Keratinocyte (primary cell): ENCODE results near the gene MED15. TPM values are rescaled to one million over a fixed set of nuclear protein-coding genes. Genes with fewer than 3 reads are reported as not detected.
A peak's percentile ranks its signal among the peaks of the same experiment; 100 is the strongest.

Source experiments
- DNase-seq: peaks from one replicate; pipeline ENCODE4 v3.0.0-alpha.2; 2011; ENCODE audit warnings: low read depth, missing footprints, low spot score
- FAIRE-seq: peaks from 2 replicates; lab custom pipeline; 2011; peaks lifted over from hg19 to GRCh38; lab: Jason Lieb, UNC
- H2AFZ ChIP-seq: 2 replicates; pipeline ENCODE4 v1.6.0; 2012; ENCODE audit warnings: low read length, control low read depth, inconsistent platforms; ENCODE audit not compliant: control insufficient read depth
- H3K27ac ChIP-seq: 2 replicates; pipeline ENCODE4 v1.5.1; 2011; ENCODE audit warnings: low read length; ENCODE audit not compliant: control insufficient read depth, insufficient read depth
- H3K27me3 ChIP-seq: 3 replicates; pipeline ENCODE4 v1.6.0; 2011; ENCODE audit warnings: low read length; ENCODE audit not compliant: control insufficient read depth, insufficient read depth; ENCODE audit errors: extremely low read depth
- H3K36me3 ChIP-seq, 2 experiments: 2 replicates in 1 of 2; 3 replicates in 1 of 2; pipeline ENCODE4 v1.5.1; 2011; ENCODE audit warnings: low read length in 2 of 2, mild to moderate bottlenecking in 1 of 2; ENCODE audit not compliant: control insufficient read depth in 2 of 2, insufficient read depth in 2 of 2; ENCODE audit errors: extremely low read depth in 1 of 2
- H3K4me1 ChIP-seq: 3 replicates; pipeline ENCODE4 v1.5.1; 2011; ENCODE audit warnings: low read length; ENCODE audit not compliant: control insufficient read depth, insufficient read depth; ENCODE audit errors: extremely low read depth
- H3K4me2 ChIP-seq: 3 replicates; pipeline ENCODE4 v1.6.0; 2011; ENCODE audit warnings: low read depth, low read length; ENCODE audit not compliant: control insufficient read depth, insufficient read depth; ENCODE audit errors: extremely low read depth
- H3K4me3 ChIP-seq, 3 experiments: fragments of 200-600 bp in 1 of 3; sonication (generic) in 1 of 3; 2 replicates in 2 of 3; 3 replicates in 1 of 3; pipeline ENCODE4 v1.5.1; 2011 to 2016; ENCODE audit warnings: low read length in 3 of 3, mild to moderate bottlenecking in 3 of 3, control low read depth in 2 of 3, inconsistent platforms in 1 of 3, low read depth in 1 of 3, mixed read lengths in 1 of 3, mixed run types in 1 of 3, moderate library complexity in 1 of 3; ENCODE audit not compliant: control insufficient read depth in 2 of 3, insufficient read depth in 2 of 3; ENCODE audit errors: extremely low read depth in 1 of 3
- H3K79me2 ChIP-seq: 2 replicates; pipeline ENCODE4 v1.6.0; 2012; ENCODE audit warnings: low read length; ENCODE audit not compliant: control insufficient read depth, insufficient read depth
- H3K9ac ChIP-seq: 3 replicates; pipeline ENCODE4 v1.6.0; 2011; ENCODE audit warnings: low read length; ENCODE audit not compliant: control insufficient read depth, insufficient read depth; ENCODE audit errors: extremely low read depth
- H3K9me1 ChIP-seq: 3 replicates; pipeline ENCODE4 v1.6.0; 2011; ENCODE audit warnings: low read length; ENCODE audit not compliant: control insufficient read depth, insufficient read depth; ENCODE audit errors: extremely low read depth
- H3K9me3 ChIP-seq: 2 replicates; pipeline ENCODE4 v1.5.1; 2012; ENCODE audit warnings: low read depth, low read length; ENCODE audit not compliant: control insufficient read depth
- H4K20me1 ChIP-seq: 3 replicates; pipeline ENCODE4 v1.6.0; 2011; ENCODE audit warnings: low read length; ENCODE audit not compliant: control insufficient read depth, insufficient read depth; ENCODE audit errors: extremely low read depth
- CTCF ChIP-seq, 3 experiments: IDR thresholded peaks in 1 of 3; conservative IDR thresholded peaks in 1 of 3; optimal IDR thresholded peaks in 1 of 3; 2 replicates in 2 of 3; 3 replicates in 1 of 3; pipeline versions ENCODE3 to v1.5.1; 2011; ENCODE audit warnings: low read length in 3 of 3, mild to moderate bottlenecking in 3 of 3, moderate library complexity in 2 of 3, control low read depth in 1 of 3, inconsistent platforms in 1 of 3; ENCODE audit not compliant: insufficient read depth in 2 of 3; ENCODE audit errors: extremely low read depth in 1 of 3
- EZH2 ChIP-seq: IDR thresholded peaks from one replicate; pipeline ENCODE4 v1.6.1; 2012; ENCODE audit warnings: inconsistent platforms, mild to moderate bottlenecking, low read length, moderate library complexity
- dilution Hi-C: fragments of 300-500 bp; cut with MboI; formaldehyde crosslinking; loops from one replicate; pipeline ENCODE4 v1.7.0; 2020; ENCODE audit warnings: low sequenced_read_pairs; ENCODE audit not compliant: extremely low pct_ligation_motif_present
- polyA plus RNA-seq, 5 experiments: library from polyadenylated mRNA; depleted of rRNA in 3 of 5; stranded (reverse) in 3 of 5; stranded (forward) in 1 of 5; unstranded in 1 of 5; fragments of >200 nt; gene quantifications; 1 replicate in 1 of 5; 2 replicates in 3 of 5; 3 replicates in 1 of 5; pipeline versions ENCODE4 v1.2.1 to v1.2.3, GENCODE V29; 2011 to 2012; ENCODE audit warnings: missing spikeins in 2 of 5, low read depth in 1 of 5, low replicate concordance in 1 of 5

MED15 gene
- polyA plus RNA-seq, 1 donor (not counting 4 experiments of a cell fraction or from before 2014, with no cell fraction given): 24.9 TPM

GRCh38 chr22:20606041-20606783 is 98.8 kb downstream of the MED15 start:
- FAIRE-seq (peak; percentile 34), DNase-seq (peak; percentile 62)
- H3K9me1 ChIP-seq: no peaks in the 10 kb centered on the region
- no peak overlapping the region for H3K9ac ChIP-seq
- H3K27ac ChIP-seq: no peak overlapping the region
- H3K9me3 ChIP-seq: no peaks in the 10 kb centered on the region
- dilution Hi-C loops: no loop called here
- no peaks in the 10 kb centered on the region for H3K36me3 ChIP-seq
- no peak overlapping the region for H2AFZ ChIP-seq
- H3K79me2 ChIP-seq: no peaks in the 10 kb centered on the region
- H3K4me3 ChIP-seq: no peak overlapping the region
- no peaks in the 10 kb centered on the region for H4K20me1 ChIP-seq
- H3K4me2 ChIP-seq: no peak overlapping the region
- TF ChIP-seq EZH2 (no peak), CTCF (optimal IDR thresholded peaks at IDR 0.05 in 1 of 3, IDR thresholded peaks at IDR 0.05 in 1 of 3, conservative IDR thresholded peaks at IDR 0.05 in 1 of 3; ENCODE audit: extremely low read depth in 1 of 3, insufficient read depth in 2 of 3, low read length in 3 of 3) (peak; percentile 86 to 97 (median 90))
- peaks cover 17% of the 10 kb centered on the region for H3K27me3 ChIP-seq
- H3K4me1 ChIP-seq: no peaks in the 10 kb centered on the region

GRCh38 chr22:20606784-20607128 is 99.3 kb downstream of the MED15 start:
- H3K36me3 ChIP-seq: no peaks in the 10 kb centered on the region

More at GRCh38 chr22:20606784-20607128, 99.3 kb downstream of the MED15 start:
- Histone ChIP-seq H3K4me1 (no peaks in the 10 kb centered on the region), H4K20me1 (no peaks in the 10 kb centered on the region), H3K9ac (no peak overlapping the region), H3K4me2 (no peak overlapping the region), H2AFZ (no peak overlapping the region), H3K79me2 (no peaks in the 10 kb centered on the region), H3K27me3 (peaks cover 17% of the 10 kb centered on the region), H3K9me3 (no peaks in the 10 kb centered on the region), H3K27ac (no peak overlapping the region), H3K9me1 (no peaks in the 10 kb centered on the region), H3K4me3 (no peak overlapping the region)
- TF ChIP-seq CTCF (optimal IDR thresholded peaks at IDR 0.05 in 1 of 3, IDR thresholded peaks at IDR 0.05 in 1 of 3, conservative IDR thresholded peaks at IDR 0.05 in 1 of 3; ENCODE audit: extremely low read depth in 1 of 3, insufficient read depth in 2 of 3, low read length in 3 of 3) (no peak), EZH2 (no peak)
- dilution Hi-C loops: no loop called here
- DNase-seq: no peak
- FAIRE-seq: no peak
